CD4-positive, alpha-beta T cell treated with Interferon gamma for 1 hour (primary cell): ENCODE measurements around the gene NOL6.
"Not testable (repeated sequence)": the region's sequence is repeated elsewhere in the genome, so short reads cannot be mapped to it uniquely, and the experiment has no call there.

Experiments used
- DNase-seq: peaks from one replicate; pipeline ENCODE4 v3.0.0-alpha.2; 2020

Gene NOL6

GRCh38 chr9:33431420-33431819 lies 42.3 kb downstream of the NOL6 start:
- DNase-seq: no peak

GRCh38 chr9:33430942-33431341 lies 42.8 kb downstream of the NOL6 start:
- no peak for DNase-seq

GRCh38 chr9:33429256-33429985 lies 44.3 kb downstream of the NOL6 start:
- DNase-seq: no peak

GRCh38 chr9:33426843-33427293 lies 46.9 kb downstream of the NOL6 start:
- no peak for DNase-seq

GRCh38 chr9:33425128-33425533 lies 48.6 kb downstream of the NOL6 start:
- DNase-seq: no peak

- DNase-seq: not testable (repeated sequence)
These were observed 49.2 kb downstream of the NOL6 start for GRCh38 chr9:33424492-33424891.

- not testable (repeated sequence) for DNase-seq
These were observed 49.7 kb downstream of the NOL6 start for GRCh38 chr9:33424043-33424442.

- DNase-seq: no peak
These were observed 53.9 kb downstream of the NOL6 start for GRCh38 chr9:33419708-33420303.

GRCh38 chr9:33418090-33418489 lies 55.6 kb downstream of the NOL6 start:
- no peak for DNase-seq

GRCh38 chr9:33416996-33417395 lies 56.7 kb downstream of the NOL6 start:
- peak; percentile 10 for DNase-seq

GRCh38 chr9:33415501-33416038 lies 58.2 kb downstream of the NOL6 start:
- DNase-seq: peak; percentile 88

GRCh38 chr9:33414889-33415500 lies 58.7 kb downstream of the NOL6 start:
- DNase-seq: no peak

- no peak for DNase-seq
These were observed 59.5 kb downstream of the NOL6 start for GRCh38 chr9:33414268-33414667.
